Vagina (tissue), 2 donors: ENCODE measurements around the gene CALB2.

Source experiments
- CTCF ChIP-seq, 3 experiments: fragments of 450-650 bp in 2 of 3; fragments of 200-600 bp in 1 of 3; sonication (generic) in 1 of 3; IDR thresholded peaks; one replicate each; pipeline ENCODE4 v1.5.1; 2017 to 2019; ENCODE audit warnings: antibody characterized with exemption in 3 of 3, mild to moderate bottlenecking in 2 of 3, moderate library complexity in 2 of 3
- POLR2AphosphoS5 ChIP-seq, 2 donors: sonication (generic); formaldehyde crosslinking; IDR thresholded peaks; one replicate each; pipeline ENCODE4 v1.9.0; 2017; ENCODE audit warnings: antibody characterized with exemption in 2 of 2, mild to moderate bottlenecking in 2 of 2, low read depth in 1 of 2; ENCODE audit not compliant: insufficient read depth in 1 of 2

DNA sequence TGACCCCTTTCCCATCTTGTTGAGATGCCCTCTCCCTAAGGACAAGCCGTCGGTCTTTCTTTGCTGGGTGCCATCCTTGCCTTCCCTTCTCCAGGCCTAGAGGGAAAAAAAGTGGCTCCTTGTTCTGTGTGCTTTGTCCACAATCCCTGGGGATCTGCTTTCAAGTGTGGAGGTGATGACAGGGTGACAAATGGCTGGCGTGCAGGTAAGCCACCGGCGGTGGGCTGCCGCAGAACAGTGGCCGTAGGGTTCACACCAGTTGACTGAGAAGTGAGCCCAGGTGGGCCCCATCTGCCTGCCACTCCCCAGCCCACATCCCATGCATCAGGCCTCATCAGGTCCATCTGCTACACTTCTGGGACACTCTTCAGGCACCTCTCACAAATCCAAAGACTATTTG is 11.4 kb upstream of the CALB2 start:
- TF ChIP-seq CTCF (IDR thresholded peaks at IDR 0.05) (no peak), POLR2AphosphoS5 (IDR thresholded peaks at IDR 0.05; ENCODE audit: insufficient read depth in 1 of 2, low read depth in 1 of 2) (no peak)
